GM18873 (cell line): ENCODE results near the gene MTHFS.

Source experiments
- ATAC-seq: cut with Tn5 transposase; IDR thresholded peaks from one replicate; pipeline ENCODE4 v1.9.1; 2021; ENCODE audit warnings: mild to moderate bottlenecking, moderate library complexity, moderate number of reproducible peaks; ENCODE audit not compliant: unreplicated experiment, low FRiP score

Gene MTHFS

DNA sequence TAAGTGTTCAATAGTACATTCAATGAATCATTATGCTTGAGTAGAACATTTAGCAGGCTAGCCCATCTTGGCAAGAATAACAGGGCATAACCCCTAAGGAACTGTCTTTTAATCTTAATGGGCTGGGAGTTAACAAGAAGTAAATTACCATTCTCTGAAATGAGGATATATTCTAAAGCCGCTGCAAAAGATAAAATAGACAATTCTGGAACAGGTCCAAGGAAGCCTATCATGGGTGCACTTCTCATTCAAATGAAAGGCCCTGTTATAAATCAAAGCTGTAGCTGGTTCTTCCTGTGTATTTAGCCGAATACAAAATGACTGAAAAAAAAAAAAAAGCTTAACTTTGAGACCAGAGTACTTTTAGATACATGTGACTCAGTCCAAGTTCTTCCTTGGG is 15.6 kb downstream of the MTHFS start:
- no peak for ATAC-seq

DNA sequence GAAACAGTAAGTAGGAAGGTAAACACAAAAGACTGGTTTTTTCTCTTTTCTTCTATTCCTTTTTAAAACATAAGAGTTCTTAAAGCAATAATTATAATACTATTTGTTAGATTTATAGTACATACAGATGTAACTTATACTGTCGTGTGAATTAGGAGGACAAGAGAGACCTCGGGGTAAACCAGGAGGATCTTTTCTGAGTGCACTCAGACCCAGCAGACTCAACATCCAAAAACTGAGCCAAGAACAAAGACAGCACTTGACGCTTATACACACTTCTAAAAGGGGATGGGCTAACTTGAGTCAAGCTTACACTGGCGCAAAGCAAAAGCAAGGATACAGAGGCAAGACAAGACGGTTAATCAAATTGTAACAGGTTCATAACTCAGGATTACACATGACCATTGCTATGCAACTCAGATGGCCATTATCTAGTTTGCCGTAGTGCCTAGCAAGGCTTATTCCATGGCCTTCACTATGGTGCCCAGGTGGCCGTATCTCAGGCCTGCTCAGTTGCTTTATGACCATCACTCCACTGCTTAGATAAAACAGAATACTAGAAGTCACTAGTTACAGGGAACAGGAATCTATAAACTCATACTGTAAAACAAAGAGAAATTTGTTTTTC is 18.6 kb downstream of the MTHFS start:
- ATAC-seq: no peak

DNA sequence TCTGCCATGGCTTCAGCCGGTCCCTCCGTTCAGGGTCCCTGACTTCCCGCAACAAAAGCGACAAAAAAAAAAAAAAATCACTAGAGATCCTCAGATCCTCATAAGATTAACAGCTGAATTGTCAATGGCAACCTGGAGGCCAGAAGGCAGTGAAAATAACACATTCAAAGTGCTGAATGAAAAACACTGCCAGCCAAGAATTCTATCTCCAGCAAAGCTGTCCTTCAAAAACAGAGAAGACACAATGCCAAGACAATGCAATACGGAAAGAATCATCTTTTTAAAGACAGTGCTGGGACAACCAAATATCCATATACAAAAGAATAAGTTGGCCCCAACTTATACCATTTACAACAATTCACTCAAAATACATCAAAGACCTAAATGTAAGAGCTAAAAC is 21.6 kb downstream of the MTHFS start:
- no peak for ATAC-seq

DNA sequence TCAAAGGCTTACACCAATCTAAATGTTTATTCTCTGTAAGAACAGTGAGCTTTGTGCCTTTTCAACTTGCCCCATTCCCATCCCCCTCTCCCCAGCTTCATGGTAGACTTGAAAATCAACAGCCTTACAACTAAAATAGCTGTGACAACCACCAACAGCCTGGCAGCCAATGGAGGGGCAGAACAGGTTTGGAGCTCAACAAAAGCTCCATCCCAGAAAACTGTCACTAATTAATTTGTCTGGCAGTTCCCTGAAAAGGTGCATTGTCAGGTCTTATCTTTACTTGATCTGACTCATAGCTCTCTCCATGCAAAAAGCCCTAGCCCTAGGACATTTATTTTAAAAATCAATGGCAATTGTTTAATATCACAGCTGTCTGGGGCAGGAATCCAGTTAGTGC is 22.6 kb downstream of the MTHFS start:
- no peak for ATAC-seq

DNA sequence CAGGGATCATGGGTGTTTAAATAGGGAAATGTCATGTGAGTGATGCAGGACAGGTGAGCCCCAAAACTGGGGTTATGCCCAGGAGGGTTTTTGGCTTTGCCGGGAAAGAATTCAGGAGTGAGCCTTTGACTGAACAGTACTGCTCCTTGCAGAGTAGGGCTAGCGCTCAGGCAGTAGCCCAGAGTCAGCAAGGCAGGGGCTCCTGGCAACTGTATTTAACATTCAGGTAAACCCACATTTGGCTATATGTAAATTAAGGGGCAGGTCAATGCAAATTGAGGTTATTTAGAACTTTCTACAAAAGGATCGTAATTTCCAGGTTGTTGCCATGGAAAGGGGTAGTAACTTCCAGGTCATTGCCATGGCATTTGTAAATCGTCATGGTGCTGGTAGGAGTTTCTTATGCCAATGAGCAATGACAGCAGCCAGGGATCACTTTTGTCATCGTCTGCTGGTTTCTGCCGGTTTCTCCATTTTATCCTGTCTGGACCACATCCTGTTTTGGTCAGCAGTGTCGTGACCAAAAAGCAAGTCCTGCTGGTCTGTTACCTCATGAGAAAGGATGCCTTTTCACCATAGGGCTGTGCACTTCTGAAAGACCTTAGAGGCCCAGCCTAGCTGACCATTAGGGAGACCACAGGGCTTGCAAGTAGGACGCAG is 24.3 kb downstream of the MTHFS start:
- ATAC-seq: no peak

DNA sequence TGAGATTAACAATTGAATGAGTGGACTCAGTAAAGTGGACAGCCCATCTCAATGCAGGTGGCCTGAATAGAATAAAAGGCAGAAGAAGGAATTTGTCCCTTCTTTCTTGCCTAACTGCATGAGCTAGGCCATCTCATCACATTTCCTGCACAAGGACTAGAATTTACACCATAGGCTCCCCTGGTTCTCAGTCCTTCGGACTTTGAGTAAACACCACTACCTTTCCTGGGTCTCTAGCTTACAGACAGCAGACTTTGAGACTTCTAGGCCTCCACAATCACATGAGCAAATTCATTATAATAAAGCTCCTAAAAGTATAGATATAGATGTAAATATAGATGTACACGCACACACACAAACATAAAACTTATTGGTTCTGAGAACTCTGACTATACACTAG is 28.3 kb downstream of the MTHFS start:
- no peak for ATAC-seq

DNA sequence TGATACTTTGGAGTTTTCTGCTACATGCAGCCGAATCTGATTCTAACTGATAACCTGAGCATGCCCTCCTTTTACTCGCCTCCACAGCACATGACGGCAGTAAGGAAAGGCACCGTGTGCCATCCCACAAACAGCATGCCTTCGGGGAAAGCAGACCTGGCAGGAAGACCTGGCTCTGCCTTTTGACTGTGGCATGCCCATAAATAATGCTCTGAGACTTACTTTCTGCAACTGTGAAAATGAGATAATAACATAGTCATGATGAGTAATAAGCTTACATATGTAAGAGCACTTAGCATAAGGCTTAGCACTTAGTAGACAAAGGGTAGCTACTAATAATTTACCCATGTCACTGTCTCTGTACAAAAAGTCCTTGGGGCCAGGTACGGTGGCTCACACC is 32.9 kb downstream of the MTHFS start:
- ATAC-seq: no peak

DNA sequence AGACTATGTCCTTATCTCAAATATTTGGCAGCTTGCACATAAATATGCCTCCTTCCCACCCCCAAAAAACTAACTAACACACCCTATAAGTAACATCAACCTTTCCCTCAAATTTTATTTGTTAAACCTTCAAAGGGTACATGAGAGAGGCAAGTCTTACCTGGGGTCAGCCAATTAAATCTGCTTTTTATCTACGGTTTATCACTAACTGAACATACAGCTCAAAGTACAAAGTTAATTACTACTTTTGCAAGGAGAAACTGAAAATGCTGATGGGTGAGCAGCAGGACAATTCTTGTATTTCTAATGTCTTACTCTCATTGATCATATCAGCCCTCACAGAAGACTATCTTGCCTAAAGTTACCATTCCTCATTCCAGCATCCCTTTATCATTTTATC is 34.6 kb downstream of the MTHFS start:
- no peak for ATAC-seq

DNA sequence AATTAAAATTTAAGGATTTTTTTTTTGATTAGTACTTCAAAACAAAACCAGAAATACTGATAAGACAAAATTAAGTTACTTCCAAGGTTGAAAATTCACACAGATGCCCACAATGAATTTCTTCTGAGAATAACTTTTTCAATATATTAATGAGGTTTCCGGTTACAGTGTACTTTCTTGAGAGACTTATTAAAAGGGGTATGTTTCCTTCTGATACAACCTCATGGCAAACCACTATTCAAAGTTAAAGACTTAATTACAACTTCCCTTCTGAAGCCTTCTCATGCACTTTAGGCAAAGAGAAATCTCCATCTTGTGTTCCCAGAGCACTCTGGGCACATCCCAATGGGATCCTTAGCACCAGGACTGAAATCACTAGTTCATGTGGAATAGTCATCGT is 36.2 kb downstream of the MTHFS start:
- no peak for ATAC-seq

DNA sequence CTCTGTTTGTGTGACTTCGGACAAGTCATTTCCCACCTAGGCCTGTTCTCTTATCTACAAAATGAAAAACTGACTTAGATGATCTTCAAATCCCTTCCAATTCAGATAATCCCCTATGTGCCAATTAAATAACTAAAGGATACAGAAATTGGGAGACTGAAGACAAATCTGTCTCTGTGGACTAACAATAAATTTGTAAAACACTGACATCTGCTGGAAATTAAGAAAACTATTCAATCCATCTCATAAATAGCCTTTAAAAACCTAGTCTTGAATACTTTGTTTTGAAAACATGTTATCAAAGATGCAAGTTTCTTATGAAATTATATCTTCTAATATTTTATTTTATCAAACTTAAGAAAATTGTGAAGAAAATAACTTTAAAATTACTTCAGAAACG is 38.3 kb downstream of the MTHFS start:
- ATAC-seq: no peak

DNA sequence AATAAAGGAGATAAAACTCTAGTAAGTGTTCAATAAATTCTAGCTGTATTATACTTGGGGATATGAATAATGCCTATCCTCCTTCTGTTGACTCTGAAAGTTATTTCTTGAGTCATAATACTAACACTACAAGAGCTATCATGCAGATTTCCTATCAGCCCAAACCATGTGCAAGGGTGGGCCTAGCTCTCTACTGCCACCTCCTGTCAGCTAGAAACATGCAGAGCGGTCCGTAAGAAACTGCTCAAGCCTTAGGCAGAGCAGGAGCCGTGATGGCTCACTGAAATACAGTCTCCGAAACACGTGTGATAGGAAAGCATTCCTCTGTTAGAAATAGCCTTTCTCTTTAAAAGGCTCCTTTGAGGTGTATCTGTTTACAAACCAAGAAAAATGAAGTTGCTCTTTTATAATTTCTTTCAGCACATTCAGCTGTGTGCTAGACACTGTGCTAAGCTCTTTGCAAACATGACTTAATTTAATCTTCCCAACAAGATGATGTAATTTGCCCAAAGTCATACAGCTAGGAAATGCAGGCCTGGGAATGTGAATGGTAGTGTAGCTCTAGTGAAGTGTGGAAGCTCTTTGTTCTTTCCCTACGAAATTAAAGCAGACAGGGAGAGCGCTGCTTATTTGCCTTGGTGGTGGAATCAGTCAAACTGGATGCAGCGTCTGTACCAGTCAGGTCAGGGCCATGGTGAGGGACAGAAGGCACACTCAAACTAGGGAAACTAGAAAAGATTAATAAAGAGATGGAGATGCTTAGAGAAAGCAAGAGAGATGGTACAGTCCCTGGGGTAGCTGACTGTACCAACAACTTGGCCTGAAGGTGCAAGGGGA is 43.1 kb downstream of the MTHFS start:
- ATAC-seq: peak; percentile 68

DNA sequence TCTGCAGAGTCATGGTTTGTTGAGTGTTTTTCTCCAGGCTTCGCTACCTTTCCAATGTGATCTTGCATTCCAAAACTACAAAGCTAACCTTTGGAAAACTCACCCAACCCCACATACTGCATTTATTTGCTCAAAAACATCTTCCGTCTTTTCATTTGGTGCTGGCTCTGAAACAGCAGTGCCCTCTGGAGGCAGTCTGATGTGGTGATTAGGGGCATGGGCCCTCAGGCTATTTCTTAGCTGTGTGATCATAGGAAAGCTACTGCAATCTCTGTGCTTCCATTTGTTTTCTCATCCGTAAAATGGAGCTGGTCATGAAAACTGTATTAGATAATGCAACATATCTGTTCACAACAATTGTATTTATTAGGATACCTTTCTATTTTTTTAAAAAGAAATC is 47.0 kb downstream of the MTHFS start:
- no peak for ATAC-seq

DNA sequence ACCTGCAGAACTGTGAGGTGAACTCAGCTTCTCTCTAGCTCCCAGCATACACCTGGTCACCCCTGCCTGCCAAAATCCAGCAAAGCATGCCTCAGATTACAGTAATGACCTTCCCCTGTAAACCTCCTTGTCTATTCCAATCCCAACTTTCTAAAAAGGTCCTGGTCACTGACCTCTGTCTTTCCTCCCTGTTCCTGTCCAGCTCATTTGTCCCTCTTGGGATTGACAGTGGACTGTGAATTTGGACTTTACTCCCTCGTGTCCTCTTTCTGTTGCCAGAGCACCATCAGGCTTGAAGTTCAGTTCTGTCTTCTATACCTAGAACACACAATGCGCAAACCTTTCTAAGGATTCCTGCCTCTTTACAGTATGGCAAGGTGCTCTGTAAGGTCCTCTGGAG is 50.3 kb downstream of the MTHFS start:
- ATAC-seq: no peak

DNA sequence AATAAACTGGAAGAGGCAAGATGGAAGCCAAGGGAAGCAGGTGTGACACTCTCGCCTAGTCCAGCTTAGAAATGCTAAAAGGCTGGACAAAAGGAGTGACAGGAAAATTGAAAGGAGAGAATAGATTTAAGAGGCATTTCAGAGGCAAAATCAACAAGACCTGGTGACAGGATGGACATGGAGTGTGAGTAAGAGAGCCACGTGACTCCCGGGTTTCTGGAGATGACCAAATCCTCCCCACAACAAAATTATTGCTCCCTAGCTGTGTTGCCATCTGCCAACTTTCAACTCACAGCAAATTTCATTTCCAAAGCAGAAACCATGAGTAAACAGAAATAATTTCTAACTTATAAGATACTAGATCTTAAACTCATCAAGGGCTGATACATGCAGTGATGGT is 52.6 kb downstream of the MTHFS start:
- ATAC-seq: no peak

DNA sequence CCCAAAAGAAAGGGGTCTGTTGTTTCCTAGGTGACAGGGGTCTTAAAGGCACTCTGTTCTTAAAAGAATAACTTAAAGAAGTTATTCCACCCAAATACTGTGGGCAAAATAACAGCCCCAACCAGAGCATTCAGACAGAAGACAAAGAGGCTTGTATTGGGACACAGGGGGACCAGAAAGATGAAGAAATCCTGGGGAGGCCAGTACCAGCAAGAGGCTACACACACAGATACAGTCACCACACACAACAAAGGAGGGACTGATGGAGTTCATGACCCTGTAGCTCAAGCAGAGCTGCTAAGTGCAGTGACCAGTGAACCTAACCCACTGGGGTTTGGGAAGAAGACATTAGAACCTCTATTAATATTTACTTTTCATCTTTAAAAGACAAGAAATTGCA is 59.0 kb downstream of the MTHFS start:
- no peak for ATAC-seq

DNA sequence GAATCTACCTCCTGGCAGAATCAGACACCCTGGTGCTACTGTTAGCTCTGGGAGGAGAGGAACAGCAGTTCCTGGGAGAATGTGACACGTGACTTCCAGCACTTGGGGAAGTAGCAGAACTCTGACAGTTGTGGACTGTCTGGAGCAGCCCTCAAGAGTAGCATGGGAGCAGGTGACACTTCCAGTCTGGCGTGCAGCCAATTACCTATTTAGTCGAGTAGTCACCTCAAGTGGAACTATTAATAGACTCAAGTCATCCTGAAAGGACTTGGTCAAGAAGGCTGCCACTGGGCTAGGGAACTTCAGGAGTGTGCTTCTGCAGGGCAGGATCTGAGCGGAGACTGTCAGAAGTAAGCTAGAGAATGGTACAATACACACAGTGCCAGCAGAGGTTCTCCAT is 62.3 kb downstream of the MTHFS start:
- ATAC-seq: no peak

DNA sequence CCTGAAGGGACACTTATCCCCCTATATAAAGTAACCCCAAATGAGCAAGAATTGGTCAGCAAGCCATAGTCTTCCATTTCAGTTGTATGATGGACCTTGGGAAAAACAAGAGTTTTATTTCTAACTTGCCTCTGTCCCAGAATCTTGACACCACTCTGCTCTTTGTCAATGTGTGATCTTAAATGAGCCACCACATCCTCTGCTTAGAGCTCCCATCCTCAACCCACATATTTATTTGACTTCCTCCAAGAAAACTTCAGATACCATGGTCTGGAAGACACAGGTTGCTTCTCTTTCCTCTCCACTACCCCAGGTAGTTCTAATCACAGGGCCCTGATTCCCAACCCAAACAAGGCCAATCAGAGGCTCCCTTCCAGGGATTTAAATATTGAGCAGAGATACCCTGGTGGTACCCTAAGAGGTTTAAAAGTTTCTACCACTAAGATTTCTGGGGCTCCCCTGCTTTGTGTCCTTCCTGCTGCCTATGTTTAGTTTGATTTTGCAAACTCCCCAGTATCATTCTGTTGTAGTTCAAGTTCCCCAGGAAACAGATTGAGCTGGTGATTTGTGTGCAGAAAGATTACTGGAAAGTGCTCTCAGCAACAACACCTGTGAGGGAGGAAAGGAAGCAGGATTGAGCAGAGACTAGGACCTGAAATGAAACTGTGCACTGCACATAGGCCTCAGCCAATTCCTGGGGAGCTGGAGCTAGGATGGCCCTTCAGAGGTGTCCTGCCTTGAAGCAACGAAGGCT is 64.3 kb downstream of the MTHFS start:
- no peak for ATAC-seq

DNA sequence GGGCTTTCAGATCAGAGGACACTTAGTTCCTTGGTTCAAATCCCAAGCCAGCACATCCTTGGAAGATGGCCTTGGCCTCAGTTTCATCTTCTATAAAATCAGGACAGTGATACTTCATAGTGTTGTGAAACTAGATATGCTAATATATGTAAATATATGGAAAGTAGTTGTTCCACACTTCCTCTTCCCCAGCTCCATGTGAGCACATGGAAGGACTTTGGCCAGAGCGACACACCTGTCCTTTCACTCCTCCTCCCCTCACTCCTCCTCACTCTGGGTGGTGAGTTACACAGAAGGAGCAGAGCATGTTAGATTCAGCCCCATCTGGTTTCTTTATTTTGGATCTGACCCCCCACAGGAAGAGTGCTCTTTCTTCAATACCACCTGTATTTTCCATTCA is 65.2 kb downstream of the MTHFS start:
- no peak for ATAC-seq

DNA sequence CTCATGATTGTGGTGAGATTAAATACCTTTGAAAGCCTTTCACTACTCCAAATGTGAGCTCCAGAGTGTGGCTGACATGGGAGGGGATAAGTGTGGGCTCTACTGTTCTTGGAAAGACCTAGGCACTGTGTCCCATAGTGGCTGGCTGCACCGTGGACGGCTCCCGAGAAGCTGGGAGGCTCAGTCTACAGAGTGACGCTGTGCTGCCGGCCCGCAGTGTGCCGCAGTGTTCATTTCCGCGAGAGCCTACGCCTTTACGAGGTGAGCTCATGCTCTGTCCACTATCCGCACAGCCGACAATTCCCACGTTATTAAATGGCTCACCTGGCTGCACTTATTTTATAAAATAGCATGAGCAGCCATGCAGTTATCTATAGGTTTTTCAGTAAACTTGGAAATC is 66.9 kb downstream of the MTHFS start:
- ATAC-seq: no peak

DNA sequence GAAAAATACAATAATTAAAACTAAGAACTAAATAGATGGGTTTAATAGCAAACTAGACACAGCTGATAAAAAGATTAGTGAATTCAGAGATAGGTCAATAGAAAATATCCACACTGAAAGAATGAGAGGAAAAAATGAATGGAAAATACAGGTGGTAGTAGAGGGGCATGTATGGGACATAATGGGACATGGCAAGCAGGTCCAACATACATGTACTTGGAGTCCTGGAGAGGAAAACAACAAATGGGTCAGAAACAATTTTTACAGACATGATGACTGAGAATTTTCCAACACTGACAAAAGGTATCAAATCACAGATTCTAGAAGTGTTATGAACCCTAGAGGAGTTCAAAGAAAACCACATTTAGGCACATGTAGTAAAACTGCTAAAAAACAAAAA is 68.4 kb downstream of the MTHFS start:
- ATAC-seq: no peak

DNA sequence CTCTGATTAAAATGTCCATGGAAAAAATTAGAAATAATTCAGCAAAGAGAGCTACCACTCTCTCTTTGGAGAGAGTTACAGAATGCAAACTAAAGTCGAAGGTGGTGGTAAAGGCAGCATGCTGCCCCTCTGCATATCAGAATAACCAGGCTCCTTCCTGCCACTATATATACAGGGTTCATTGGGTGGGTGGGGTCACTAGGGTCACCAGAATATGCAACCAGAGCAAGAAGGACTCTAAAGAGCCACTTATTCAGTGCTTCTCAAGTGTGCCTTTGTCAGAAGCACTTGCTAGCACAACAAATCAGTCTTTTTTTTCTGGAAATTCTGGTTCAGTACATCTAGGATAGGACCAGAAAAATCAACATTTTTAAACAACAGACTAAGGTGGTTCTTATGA is 70.0 kb downstream of the MTHFS start:
- ATAC-seq: no peak
